HG02884 (cell line): Measurements from ENCODE around the gene MTIF2.
A peak's percentile ranks its signal among the peaks of the same experiment; 100 is the strongest.
"Not testable (repeated sequence)": the region's sequence is repeated elsewhere in the genome, so short reads cannot be mapped to it uniquely, and the experiment has no call there.

Experiments
- ATAC-seq: cut with Tn5 transposase; IDR thresholded peaks from one replicate; pipeline ENCODE4 v1.9.1; 2021; ENCODE audit warnings: mild to moderate bottlenecking, moderate library complexity; ENCODE audit not compliant: unreplicated experiment

The MTIF2 gene

DNA sequence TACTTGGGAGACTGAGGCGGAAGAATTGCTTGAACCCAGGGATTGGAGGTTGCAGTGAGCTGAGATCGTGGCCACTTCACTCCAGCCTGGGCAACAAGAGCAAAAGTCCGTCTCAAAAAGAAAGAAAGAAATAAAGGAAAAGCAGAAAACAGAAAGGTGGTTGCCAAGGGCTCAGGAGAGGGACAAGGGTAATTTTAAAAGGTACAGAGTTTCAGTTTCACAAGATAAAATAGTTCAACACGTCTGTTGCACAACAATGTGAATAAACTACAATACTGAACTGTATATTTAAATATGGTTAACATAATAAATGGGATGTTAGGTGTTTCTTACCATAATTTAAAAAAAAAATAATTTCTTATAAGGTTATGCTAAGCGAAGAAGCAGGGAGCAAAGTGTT, 23.6 kb downstream of the MTIF2 start:
- no peak for ATAC-seq

DNA sequence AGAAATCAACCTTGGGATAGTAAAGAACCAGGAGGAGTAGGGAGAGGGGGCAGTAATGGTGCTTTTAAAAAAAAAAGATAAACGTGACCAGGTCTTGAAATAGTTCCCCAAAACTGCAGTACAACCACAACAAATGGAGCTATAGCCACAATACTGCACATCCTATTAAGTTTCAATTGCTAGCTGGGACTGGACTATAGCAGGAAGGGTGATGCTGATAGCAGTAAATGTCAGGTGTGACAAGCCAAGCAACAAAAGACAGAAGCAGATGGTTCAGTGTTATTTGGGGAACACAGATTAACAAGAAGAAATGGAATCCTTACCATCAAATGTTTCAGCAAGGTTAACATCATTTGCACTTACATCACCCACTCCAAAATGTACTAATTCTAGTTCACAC, 26.4 kb downstream of the MTIF2 start:
- no peak for ATAC-seq

DNA sequence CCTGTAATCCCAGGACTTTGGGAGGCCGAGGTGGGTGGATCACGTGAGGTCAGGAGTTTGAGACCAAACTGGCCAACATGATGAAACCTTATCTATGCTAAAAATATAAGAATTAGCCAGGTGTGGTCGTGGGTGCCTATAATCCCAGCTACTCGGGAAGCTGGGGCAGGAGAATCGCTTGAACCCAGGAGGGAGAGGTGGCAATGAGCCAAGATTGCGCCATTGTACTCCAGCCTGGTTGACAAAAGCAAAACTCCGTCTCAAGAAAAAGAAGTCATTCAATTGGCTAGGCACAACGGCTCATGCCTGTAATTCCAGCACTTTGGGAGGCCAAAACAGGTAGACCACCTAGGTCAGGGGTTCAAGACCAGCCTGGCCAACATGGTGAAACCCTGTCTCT, 27.4 kb downstream of the MTIF2 start:
- ATAC-seq: not testable (repeated sequence)

DNA sequence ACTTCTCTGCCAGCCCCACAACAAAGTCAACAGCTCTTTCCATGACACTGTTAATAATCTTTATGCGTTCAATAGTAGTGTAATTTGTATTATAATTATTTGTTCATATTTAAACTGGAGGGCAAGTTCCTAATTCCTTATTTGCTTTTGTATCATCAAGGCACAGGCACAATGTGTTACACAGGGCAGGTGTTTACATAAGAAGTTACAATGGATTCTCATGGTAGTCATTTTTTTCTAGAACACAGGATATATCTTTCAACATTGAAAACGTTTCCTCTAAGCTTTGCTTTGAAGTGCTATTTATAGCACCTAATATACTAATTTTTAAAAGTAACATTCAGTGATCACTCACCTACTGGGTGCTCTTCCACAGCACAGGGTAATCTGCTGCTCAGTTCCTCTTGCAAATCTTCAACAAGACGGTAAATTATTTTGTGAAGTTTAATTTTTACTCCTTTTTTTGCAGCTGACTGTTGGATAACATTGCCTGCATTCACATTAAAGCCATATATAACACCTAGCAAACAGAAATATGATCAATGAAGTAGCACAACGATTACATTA, 29.3 kb downstream of the MTIF2 start:
- ATAC-seq: no peak

DNA sequence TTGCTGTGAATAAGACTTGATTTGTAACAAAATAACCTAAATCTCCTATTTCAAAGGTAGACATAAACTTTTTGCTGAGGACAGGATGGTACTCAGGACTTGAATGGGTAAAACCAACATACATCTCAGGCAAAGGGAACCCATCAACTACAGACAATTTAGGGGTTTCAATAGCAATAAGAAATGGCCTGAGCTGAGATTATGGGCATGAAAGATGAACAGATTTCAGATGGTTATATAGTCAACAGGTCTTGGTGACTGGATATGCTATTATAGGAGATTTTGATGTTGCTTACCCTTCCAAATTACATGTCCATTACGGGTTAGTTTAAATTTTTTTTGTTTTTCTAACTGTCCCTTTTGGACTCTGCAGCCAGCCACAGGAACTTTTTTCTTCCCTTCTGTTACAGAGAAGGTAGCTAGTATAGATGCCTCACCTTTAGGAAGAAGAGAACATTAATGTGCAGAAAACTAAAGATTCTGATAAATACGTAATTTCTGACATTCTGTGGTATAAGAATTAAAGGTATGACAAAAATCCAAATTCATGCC, 32.0 kb downstream of the MTIF2 start:
- no peak for ATAC-seq

DNA sequence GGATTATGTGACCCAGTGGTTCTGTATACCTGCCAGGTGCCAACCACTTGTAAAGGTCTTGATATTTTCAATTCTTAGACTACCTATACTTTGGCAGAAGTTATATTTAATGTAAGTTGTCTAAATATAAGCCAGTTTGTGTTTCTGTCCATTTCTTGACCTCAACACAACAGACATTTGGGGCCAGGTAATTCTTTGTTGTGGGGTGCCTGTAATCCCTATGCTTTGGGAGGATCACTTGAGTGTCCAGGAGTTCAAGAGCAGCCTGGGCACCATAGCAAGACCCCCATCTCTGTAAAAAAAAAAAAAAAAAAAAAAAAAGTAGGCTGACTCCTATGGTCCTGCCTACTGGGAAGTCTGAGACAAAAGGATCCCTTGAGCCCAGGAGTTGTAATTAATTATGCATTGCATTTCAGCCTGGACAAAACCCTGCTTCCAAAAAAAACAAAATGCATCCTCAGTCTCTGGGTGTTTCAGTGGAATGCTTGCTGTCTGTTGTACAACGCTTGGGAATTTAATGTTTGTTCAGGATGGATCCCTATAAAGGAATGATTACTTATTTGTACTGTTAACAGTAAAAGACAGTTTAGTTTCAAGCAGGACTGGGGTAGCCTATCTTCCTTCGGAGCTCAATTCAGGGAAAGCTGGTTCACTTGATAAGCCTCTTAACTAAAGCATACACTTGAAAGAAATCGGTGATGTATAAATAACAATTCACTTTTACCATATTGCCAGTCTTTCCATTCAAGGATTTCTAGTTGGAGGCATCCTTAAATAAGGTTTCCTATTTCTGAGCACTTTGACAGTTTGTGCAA, 33.1 kb downstream of the MTIF2 start:
- no peak for ATAC-seq

DNA sequence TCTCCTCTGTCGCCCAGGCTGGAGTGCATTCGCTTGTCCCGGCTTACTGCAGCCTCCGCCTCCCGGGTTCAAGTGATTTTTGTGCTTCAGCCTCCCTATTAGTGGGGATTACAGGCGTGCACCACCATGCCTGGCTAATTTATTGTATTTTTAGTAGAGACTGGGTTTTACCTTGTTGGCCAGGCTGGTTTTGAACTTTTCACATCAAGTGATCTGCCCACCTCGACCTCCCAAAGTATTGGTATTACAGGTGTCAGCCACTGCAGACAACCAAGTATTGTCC, 35.4 kb downstream of the MTIF2 start:
- ATAC-seq: no peak

DNA sequence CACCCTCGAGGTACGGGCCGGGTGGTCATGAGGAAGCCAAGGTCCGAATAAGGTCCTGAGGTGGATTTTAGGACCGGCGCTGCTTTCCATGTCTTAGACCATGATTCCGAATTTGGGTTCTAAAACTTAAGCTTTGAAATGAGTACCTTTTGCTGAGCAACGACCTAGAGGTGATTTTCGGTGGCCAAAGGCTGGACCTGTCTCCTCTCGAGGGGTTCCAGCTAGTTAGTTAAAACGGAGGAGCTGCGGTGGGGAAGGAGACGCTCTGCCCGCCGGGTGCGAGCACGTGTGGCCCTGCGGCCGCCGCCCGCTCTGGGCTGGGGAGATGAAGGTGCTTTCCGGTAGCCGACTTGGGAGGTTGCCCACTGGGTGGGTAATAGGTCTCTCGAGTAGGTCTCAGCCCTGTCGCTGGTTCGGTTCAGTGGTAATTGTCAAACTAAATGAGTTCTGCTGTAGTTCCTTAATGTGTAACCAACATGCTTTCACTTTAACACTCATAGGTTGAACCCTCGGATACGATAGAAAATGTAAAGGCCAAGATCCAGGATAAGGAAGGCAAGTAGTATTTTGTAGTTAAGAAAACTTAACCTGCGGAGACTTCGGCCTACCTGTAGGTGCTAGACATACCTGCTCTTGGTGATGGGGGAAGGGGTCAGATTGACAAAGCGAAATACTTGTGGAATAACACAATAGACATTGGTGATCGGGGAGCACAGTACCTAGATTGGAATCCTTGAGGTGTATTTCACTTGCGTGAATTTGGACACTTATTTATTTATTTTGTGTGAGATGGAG, 36.0 kb downstream of the MTIF2 start:
- ATAC-seq: peak; percentile 3

DNA sequence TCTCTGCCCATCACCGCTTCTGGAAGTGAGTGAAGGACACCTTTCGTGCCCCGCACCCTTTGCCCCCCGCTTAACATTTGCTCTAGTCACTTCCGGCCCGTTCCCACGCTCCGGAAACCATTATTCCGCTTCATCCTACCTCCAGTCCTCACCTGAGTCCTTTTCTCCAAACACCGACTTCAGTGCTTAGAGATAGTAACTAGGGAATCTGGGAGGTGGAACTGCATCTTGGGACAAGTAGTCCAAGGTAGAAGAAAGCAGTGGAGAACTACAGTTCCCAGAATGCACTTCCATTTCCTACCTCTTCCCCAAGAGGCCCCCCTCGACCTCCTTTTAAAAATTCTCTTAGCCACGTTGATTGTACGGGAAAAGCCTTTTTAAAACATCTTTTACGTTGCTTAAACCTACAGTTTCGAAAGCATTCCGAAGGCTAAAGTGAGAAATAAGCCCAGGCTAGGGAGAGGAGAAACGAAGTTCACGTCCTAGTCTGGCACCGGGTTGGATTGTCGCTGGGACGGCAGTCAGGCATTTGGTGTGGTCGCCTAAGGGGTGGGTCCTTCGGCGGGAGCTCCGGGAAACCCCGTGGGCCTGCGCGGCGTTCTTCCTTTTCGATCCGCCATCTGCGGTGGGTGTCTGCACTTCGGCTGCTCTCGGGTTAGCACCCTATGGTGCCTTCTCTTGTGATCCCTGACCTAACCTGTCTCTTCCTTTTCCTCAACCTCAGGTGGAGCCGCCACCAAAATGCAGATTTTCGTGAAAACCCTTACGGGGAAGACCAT, 36.8 kb downstream of the MTIF2 start, which contains the start of the genes CLHC1 and RPS27A:
CLHC1 (minus strand) TSS at position 210 of the 779 bp plus-strand sequence. CDS start 9,882 bp downstream, outside the sequence.
RPS27A (plus strand) TSS at position 605 of the 779 bp plus-strand sequence; CDS start at position 742, 137 bp downstream.
- peak; percentile 84 for ATAC-seq

DNA sequence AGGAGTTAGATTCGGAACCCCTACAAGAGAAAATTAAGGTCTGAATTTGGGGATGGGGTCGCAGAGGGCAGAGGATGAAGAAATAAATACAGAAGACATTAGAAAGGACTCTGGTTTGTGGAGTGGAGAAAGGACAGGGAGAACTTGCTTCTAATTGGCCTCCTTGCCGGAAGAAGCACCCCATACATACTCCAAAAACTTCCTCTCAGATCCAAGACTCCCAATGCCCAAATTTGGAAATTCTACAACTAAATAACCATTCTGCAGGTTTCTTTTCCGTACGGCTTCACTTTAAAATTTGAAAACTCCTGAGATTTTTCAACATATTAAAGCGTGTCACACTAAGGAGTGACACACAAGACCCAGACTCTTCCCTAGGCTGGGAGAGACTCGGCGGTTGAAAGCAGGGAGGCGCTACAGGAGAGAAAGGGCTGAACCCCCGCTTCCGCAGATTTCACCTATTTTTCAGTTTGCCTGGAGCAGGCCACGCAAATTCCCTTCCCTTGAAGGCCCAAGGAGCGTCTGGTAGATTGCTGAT, 37.4 kb downstream of the MTIF2 start:
- no peak for ATAC-seq

DNA sequence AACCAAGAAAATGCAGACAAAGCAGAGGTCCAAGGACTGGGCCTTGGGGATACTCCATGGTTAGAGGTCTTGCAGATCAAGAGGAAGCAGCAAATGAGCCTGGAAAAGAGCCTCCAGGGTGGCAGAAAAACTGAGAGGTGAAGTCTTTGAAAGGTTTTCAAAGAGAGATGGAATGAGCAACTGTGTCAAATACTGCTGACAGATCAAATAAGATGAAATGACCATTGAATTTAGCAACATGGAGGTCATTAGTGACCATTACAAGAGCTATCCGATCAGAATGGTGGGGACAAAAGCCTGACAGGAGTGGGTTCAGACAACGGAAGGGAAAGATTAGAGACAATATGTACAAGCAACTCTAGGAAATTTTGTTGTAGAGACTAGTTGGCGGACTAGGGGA, 38.5 kb downstream of the MTIF2 start:
- ATAC-seq: no peak

DNA sequence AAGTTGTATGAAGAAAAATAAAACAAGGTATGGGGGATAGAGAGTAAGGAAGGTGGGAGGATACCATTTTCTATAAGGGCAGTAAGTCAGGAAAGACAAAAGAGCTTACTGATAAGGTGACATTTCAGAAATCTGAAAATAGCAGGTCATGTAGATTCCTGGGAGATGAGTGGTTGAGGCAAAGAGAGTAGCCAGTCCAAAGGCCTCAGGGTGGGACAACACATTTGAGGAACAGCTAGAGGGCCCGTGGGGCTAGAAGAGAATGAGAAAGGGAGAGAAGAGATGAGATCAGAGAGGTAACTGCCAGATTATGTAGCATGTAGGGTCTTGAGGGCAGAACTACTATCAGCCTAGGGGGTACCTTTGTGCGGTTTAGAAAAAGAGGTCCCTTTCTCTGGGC, 39.8 kb downstream of the MTIF2 start:
- ATAC-seq: no peak

DNA sequence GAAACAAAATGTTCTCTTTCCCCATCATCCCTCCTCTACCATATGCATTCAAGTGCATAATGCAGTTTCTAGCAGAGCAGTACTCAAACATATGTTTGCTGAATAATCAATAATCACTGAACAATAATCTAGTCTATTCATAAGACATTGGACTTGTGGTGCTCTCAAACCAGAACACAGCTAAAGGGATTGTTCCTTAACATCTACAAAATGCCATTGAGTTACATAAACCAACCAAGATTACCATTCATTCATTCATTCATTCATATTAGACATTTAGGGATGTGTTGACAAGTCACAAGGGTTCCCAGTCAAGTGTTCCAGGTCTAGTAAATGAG, 40.8 kb downstream of the MTIF2 start:
- no peak for ATAC-seq

DNA sequence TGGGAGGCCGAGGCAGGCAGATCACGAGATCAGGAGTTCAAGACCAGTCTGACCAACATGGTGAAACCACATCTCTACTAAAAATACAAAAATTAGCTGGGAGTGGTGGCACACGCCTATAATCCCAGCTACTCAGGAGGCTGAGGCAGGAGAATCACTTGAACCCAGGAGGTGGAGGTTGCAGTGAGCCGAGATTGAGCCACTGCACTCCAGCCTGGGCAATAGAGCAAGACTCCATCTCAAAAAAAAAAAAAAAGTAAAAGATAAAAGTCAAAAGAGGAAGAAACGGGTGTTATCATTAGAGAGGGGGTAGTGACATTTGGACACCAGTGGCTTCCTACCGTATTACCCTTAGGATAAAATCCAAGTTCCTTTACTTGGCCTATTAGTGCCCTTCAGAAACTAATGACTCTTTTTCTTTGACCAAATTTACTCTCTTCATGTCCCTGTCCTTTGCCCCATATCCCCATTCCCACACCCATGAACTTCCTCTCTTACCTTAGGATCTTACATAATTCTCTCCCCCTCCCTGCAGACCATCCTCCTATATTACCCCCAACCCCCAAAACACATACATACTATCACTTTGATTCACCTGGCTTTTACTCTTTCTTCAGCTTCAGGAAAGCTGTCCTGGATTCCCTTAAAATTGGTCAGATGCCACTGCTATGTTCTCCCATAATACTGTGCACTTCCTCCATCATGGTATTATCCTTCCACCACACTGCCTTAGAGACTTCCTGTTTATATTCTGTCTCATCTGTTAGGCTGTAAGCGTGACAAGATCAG, 41.4 kb downstream of the MTIF2 start:
- ATAC-seq: not testable (repeated sequence)

DNA sequence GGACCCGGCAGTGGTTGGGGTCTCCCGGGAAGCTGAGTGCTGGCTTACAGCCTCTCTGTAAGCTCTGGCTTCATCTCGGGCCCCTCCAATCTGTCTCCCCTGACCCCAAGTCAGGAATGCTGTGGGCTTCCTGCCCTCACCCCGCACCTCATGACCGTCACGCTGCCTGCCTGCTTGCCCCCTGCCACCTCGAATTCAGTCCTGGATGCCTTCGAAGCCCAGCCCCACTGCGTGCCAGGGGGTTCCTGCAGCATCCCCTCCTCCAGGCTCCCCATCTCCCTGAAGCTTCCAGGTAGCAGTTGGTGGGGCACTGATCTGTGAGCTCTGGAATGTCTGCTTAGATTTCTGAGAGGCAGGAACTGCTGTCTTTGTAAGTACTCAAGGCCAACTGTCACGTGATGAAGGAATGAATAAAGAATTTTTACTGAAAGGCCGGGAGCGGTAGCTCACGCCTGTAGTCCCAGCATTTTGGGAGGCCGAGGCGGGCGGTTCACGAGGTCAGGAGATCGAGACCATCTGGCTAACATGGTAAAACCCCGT, 43.5 kb downstream of the MTIF2 start:
- no peak for ATAC-seq

DNA sequence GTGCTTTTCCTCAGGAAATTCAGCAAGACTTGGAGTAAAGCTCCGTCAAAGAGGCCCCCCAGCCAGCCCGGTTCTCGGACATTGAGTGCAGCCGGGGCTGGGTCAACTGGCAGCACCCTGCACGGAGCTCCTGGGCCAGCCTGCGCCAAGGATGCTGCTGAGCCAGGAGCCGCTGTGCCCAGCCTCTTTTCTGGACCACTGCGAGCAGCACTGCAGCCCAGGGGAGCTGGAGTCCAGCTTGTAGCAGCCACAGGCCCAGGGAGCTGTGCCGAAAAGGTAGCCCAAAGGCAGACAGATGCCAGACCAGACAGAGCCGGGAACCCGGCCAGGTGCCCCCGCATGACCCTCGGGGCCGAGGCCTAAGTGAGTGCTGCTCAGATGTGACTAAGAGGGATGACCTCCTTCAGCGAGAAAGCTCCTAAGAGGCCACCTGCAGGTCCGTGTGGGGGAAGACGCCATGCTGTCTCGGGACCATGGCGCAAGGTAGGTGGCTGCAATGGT, 44.2 kb downstream of the MTIF2 start:
- ATAC-seq: no peak

DNA sequence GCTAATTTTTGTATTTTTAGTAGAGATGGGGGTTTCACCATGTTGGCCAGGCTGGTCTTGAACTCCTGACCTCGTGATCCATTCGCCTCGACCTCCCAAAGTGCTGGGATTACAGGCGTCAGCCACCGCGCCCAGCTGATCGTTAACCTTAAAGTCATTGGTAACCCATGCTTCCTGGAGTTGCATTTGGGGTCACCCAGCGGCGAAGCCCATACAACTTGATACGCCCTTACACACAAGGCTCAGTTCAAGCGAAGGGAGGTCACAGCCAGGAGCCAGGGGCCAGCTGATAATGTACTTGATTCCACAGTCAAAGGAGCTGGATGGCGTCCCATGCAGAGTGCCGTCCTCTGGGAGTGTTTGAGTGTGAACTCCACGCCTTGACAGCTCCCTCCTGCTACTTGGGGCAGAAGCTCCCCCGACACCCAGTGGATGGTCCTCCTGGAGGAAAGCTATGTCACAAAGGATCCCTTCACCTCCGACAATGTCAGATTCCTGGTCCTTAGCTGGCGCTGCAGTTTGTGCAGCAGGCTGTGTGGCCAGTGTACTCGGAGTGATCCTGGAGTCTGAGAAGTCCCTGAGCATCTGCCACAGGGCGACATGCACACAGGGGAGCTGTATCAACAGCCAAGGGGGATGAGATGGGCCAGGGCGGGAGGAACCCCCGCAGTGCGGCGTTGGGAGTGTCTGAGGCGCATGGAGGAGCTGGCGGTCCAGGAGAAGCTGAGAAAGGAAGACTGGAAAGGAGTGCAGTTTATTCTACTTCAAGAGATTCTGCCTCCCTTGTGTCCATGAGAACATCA, 44.9 kb downstream of the MTIF2 start:
- ATAC-seq: no peak

DNA sequence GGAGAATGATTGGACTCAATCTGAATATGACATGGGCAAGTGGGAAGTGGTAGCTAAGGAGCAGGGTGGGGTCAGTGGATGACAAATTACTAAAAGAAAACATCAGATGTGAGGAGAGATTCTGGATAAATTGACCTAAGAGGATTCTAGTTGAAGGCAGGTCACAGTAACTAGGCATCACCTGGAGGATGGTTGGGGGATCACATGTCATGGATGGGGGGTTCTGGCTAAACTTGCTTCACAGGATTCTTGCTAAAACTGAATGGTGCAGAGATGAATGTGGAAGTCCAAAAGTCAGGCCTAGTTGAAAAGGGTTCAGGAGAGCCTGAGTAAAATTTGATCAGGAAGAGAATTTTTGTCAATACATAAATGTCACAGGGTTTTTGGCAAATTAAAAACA, 55.2 kb downstream of the MTIF2 start:
- ATAC-seq: no peak

DNA sequence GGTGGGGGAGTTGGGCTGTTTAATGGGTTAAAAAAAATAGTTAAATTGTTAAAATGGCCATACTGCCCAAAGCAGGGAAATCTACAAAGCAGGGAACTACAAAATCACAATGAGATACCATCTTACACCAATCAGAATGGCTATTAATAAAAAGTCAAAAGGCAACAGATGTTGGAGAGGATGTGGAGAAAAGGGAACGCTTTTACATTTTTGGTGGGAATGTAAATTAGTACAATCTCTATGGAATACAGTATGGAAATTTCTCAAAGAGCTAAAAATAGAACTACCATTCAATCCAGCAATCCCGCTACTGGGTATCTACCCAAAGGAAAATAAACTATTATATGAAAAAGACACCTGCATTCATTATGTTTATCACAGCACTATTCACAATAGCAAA, 64.1 kb downstream of the MTIF2 start:
- ATAC-seq: no peak
